Measurements from ENCODE around the gene AKAP8.

The AKAP8 gene

GRCh38 chr19:15421136-15421695, 41.6 kb upstream of the AKAP8 start:
- Histone ChIP-seq H3K4me3 (ENCODE audit: low read depth, low read length) (no peak overlapping the region), H3K4me1 (peaks cover 14% of the 10 kb centered on the region), H3K36me3 (peaks cover 49% of the 10 kb centered on the region), H3K27me3 (no peaks in the 10 kb centered on the region), H3K9me3 (no peaks in the 10 kb centered on the region; the same call in 1 of the 2 replicates)
- TF ChIP-seq CTCF (IDR thresholded peaks at IDR 0.05; ENCODE audit: low read depth, low read length) = no peak
- DNase-seq = no peak

GRCh38 chr19:15419413-15420025, 39.9 kb upstream of the AKAP8 start:
- DNase-seq = no peak
- Histone ChIP-seq H3K36me3 (peaks cover 50% of the 10 kb centered on the region), H3K27me3 (no peaks in the 10 kb centered on the region), H3K9me3 (no peaks in the 10 kb centered on the region; the same call in 1 of the 2 replicates), H3K4me1 (peaks cover 14% of the 10 kb centered on the region), H3K4me3 (ENCODE audit: low read depth, low read length) (peak overlapping the region; percentile 44)
- TF ChIP-seq CTCF (IDR thresholded peaks at IDR 0.05; ENCODE audit: low read depth, low read length) = no peak

- TF ChIP-seq CTCF (IDR thresholded peaks at IDR 0.05; ENCODE audit: low read depth, low read length) = peak; percentile 77
- DNase-seq = peak; percentile 99
- Histone ChIP-seq H3K36me3 (peaks cover 43% of the 10 kb centered on the region), H3K4me3 (ENCODE audit: low read depth, low read length) (peak within 1 kb of the TSS; percentile 99), H3K4me1 (peaks cover 14% of the 10 kb centered on the region), H3K27me3 (no peaks in the 10 kb centered on the region), H3K9me3 (no peaks in the 10 kb centered on the region; the same call in 1 of the 2 replicates)
Observed at GRCh38 chr19:15418579-15419412, 39.2 kb upstream of the AKAP8 start, which contains the start of gene AKAP8L. TSS of gene AKAP8L (minus strand) at chr19:15418988. CDS start at chr19:15418923, 65 bp downstream.

GRCh38 chr19:15418231-15418578, 38.6 kb upstream of the AKAP8 start:
- Histone ChIP-seq H3K4me3 (ENCODE audit: low read depth, low read length) (peak overlapping the region; percentile 99), H3K4me1 (peaks cover 14% of the 10 kb centered on the region), H3K27me3 (no peaks in the 10 kb centered on the region), H3K36me3 (peaks cover 37% of the 10 kb centered on the region), H3K9me3 (no peaks in the 10 kb centered on the region)
- DNase-seq = peak; percentile 42
- TF ChIP-seq CTCF (IDR thresholded peaks at IDR 0.05; ENCODE audit: low read depth, low read length) = no peak

GRCh38 chr19:15417699-15418098, 38.1 kb upstream of the AKAP8 start:
- Histone ChIP-seq H3K4me1 (peaks cover 14% of the 10 kb centered on the region), H3K4me3 (ENCODE audit: low read depth, low read length) (peak overlapping the region; percentile 99), H3K9me3 (no peaks in the 10 kb centered on the region), H3K36me3 (peaks cover 34% of the 10 kb centered on the region), H3K27me3 (no peaks in the 10 kb centered on the region)
- TF ChIP-seq CTCF (IDR thresholded peaks at IDR 0.05; ENCODE audit: low read depth, low read length) = no peak
- no peak for DNase-seq

Data from BE2C (cell line).